Measurements from ENCODE around the gene CRB1. TPM values are rescaled to one million over a fixed set of nuclear protein-coding genes. Genes with fewer than 3 reads are reported as not detected.

The CRB1 gene
- total and polyA plus RNA-seq, 8 donors, result under 0.01 to 0.20 (median 0.09) TPM; not detected in 4

DNA sequence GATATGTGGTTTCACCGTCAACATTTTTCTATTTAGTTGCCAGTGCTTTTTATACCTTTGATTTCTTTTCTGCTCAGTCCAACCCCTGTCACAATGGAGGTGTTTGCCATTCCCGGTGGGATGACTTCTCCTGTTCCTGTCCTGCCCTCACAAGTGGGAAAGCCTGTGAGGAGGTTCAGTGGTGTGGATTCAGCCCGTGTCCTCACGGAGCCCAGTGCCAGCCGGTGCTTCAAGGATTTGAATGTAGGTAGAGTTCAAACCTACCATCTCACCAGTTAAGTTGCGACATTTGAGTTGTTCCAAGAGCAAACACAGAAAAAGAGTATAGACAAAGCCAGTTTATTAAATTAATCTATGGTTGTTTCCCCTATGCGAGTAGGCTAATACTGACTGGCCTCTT lies 161.3 kb downstream of the CRB1 start:
- no peak for ATAC-seq
- Histone ChIP-seq H3K4me1 (no peaks in the 10 kb centered on the region), H3K27ac (no peak overlapping the region), H3K4me3 (no peak overlapping the region), H3K9me3 (no peaks in the 10 kb centered on the region), H3K27me3 (no peaks in the 10 kb centered on the region), H3K36me3 (no peaks in the 10 kb centered on the region)
- WGBS, 2 donors, result 86 to 91% methylated on average over 7 of the region's 7 CpGs
- no peak for DNase-seq
- TF ChIP-seq, protein P1, sequence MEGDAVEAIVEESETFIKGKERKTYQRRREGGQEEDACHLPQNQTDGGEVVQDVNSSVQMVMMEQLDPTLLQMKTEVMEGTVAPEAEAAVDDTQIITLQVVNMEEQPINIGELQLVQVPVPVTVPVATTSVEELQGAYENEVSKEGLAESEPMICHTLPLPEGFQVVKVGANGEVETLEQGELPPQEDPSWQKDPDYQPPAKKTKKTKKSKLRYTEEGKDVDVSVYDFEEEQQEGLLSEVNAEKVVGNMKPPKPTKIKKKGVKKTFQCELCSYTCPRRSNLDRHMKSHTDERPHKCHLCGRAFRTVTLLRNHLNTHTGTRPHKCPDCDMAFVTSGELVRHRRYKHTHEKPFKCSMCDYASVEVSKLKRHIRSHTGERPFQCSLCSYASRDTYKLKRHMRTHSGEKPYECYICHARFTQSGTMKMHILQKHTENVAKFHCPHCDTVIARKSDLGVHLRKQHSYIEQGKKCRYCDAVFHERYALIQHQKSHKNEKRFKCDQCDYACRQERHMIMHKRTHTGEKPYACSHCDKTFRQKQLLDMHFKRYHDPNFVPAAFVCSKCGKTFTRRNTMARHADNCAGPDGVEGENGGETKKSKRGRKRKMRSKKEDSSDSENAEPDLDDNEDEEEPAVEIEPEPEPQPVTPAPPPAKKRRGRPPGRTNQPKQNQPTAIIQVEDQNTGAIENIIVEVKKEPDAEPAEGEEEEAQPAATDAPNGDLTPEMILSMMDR (IDR thresholded peaks at IDR 0.05), result no peak
- intact Hi-C loops (cut with DNase I), result no loop called here
- no peak for FAIRE-seq

DNA sequence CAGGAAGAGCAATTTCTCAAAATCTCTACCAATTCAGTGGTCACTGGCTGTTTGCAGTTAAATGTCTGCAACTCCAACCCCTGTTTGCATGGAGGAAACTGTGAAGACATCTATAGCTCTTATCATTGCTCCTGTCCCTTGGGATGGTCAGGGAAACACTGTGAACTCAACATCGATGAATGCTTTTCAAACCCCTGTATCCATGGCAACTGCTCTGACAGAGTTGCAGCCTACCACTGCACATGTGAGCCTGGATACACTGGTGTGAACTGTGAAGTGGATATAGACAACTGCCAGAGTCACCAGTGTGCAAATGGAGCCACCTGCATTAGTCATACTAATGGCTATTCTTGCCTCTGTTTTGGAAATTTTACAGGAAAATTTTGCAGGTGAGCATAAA lies 167.2 kb downstream of the CRB1 start:
- no peak for ATAC-seq
- Histone ChIP-seq H3K36me3 (no peaks in the 10 kb centered on the region), H3K4me3 (no peak overlapping the region), H3K4me1 (no peaks in the 10 kb centered on the region), H3K27ac (no peak overlapping the region), H3K27me3 (no peaks in the 10 kb centered on the region), H3K9me3 (no peaks in the 10 kb centered on the region)
- intact Hi-C loops (cut with DNase I), result no loop called here
- no peak for FAIRE-seq
- WGBS, 2 donors, result 30 to 41% methylated on average over 1 of the region's 1 CpG
- TF ChIP-seq, protein P1 (IDR thresholded peaks at IDR 0.05), result no peak
- no peak for DNase-seq

DNA sequence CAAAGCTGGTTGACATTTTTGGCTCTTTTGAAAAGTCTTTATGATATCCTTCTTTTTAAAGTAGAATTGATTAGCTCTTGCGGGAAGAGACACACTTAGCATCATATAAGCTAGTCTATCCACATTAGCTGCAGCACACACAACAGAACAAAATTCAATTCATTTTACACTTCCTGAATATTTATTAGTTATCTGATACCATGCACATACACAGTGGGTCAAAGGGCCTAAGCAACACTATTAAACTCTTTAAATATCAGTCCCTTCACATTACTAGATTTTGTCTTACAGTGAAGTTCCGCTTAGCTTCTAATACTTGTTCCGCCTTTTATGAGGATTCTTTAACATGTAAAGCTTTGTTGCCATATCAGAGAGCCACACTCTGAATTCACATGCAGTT lies 169.5 kb downstream of the CRB1 start:
- 94 to 99% methylated on average over 3 of the region's 3 CpGs for WGBS, 2 donors
- H3K4me3 ChIP-seq, result no peak overlapping the region
- H3K9me3 ChIP-seq, result no peaks in the 10 kb centered on the region
- no peak overlapping the region for H3K27ac ChIP-seq
- DNase-seq (no peak), ATAC-seq (no peak), FAIRE-seq (no peak)
- H3K36me3 ChIP-seq, result no peaks in the 10 kb centered on the region
- no peaks in the 10 kb centered on the region for H3K4me1 ChIP-seq
- intact Hi-C loops (cut with DNase I), result no loop called here
- TF ChIP-seq, protein P1 (IDR thresholded peaks at IDR 0.05), result no peak
- H3K27me3 ChIP-seq, result no peaks in the 10 kb centered on the region

DNA sequence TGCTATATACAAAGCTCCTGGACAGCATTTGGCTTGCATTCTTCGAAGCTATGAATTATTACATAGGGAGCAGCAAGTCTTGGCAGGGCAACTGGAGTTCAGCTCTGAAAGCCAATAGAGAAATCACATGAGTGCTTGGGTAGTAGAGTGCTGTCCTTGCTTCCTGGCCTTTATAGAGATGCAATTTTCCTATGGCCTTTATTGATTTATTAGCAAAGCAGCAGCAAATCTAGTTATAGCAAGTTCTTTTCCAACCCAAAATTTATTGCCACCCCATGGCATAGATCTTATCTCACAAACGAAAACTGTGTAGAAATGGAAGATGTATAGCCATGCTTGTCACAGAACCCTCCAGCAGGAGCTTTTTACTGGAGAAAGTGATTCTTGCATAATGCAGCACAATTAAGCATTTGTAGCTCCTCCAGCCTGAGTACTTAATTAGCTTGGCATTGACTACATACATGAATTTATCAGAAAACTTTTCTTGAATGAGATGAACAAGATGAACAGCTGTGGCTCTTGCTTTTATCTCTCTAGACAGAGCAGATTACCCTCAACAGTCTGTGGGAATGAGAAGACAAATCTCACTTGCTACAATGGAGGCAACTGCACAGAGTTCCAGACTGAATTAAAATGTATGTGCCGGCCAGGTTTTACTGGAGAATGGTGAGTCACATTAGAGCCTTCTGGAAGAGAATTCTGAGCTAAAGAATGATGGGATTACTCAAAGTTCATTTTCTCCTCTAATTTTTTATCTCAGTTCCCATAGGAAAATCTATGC lies 170.1 kb downstream of the CRB1 start:
- H3K27ac ChIP-seq, result no peak overlapping the region
- no peaks in the 10 kb centered on the region for H3K9me3 ChIP-seq
- FAIRE-seq (no peak), DNase-seq (no peak), ATAC-seq (no peak)
- H3K4me3 ChIP-seq, result no peak overlapping the region
- H3K4me1 ChIP-seq, result no peaks in the 10 kb centered on the region
- WGBS, 2 donors, result 54 to 59% methylated on average over 3 of the region's 3 CpGs
- intact Hi-C loops (cut with DNase I), result no loop called here
- TF ChIP-seq, protein P1 (IDR thresholded peaks at IDR 0.05), result no peak
- H3K27me3 ChIP-seq, result peaks cover 0 to 2% (median 0%) of the 10 kb centered on the region in 4 donors
- no peaks in the 10 kb centered on the region for H3K36me3 ChIP-seq

DNA sequence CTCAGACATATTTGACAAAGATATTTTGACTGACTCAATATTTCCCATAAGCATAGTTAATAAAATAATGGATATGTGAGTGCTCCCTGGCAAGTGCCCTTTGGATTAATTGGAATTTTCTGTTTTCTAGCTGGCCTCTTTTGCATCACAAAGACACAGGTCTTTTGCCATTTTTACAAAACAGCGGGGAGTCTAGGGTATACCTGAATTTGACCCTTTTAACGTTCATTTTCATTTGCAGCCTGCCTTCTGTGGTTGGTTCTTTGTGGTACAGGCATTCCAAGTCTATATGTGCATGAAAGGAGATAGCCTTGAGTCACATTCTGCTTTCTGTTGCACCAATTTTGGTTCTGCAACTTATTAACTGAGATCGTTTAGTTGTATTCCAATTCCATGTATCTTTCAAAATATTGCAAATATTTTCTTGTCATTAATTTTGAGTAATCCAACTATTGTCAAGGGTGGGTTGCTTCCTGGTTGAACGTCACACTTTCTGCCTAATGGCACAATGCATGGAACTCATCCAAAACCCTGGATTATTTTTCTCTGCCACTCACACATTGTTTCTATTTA lies 171.7 kb downstream of the CRB1 start:
- no peaks in the 10 kb centered on the region for H3K36me3 ChIP-seq
- ATAC-seq, result no peak
- H3K9me3 ChIP-seq, result no peaks in the 10 kb centered on the region
- WGBS, 2 donors, result 40 to 47% methylated on average over 4 of the region's 4 CpGs
- DNase-seq, result no peak
- peaks cover 0 to 7% (median 0%) of the 10 kb centered on the region in 4 donors for H3K27me3 ChIP-seq
- H3K4me1 ChIP-seq, result no peaks in the 10 kb centered on the region
- no peak overlapping the region for H3K4me3 ChIP-seq
- intact Hi-C loops (cut with DNase I), result no loop called here
- no peak for FAIRE-seq
- TF ChIP-seq, protein P1 (IDR thresholded peaks at IDR 0.05), result no peak
- H3K27ac ChIP-seq, result no peak overlapping the region
